Nasal cavity respiratory epithelium epithelial cell of viscerocranial mucosa (primary cell): Measurements from ENCODE around the gene CKMT1A. TPM values are rescaled to one million over a fixed set of nuclear protein-coding genes. Genes with fewer than 3 reads are reported as not detected.

Source experiments
- total RNA-seq: library from RNA; depleted of rRNA; stranded (reverse); fragments of >200 nt; gene quantifications from 2 replicates; pipeline ENCODE4 v1.2.3, GENCODE V29; 2014

Gene CKMT1A
- total RNA-seq = 21.5 and 63.9 TPM in 2 replicates

DNA sequence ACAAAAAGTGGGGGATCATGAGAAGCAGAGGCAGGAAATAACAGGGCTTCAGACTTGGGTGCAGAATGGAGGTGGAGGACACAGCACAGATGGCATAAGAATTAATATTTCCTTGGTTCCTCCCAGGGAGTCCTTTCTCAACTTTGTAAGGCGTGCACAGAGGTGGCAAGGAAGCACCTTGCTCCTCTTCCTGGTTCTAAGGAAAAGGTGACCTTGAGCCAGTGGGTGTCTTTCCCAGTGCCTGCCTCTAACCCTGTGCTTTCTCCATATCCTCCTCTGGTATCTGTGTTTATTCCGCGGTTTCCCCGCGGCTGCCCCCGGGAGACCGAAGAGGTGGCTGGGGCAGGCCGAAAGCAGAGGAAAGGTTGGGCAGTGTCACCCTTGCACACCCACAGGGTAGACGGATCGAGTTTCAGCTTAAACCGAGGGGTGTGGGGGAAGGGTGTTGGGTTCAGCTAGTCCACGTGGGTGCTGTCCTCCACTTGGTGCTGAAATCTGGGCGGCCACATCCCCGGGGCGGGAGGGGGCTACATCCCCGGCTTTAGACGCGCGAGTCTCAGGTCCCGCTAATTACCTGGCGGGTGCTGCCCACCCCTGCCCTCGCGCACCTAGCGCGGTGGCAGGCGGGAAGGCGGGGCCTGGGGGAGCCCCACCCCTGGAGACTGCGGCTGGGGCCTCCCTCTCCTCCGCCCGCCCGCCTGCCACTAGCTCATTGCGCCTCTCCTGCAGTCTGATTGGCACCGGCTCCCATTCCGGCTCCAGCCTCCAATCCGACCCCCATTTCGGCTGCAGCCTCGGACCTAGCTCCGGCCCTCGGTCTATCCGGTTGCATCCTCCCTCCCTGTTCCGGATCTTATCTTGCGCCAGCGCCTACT lies at the start of gene CKMT1A:
TSS of gene CKMT1A (plus strand) at position 712 of the 875 bp plus-strand sequence. CDS start 192 bp downstream, outside the sequence.

DNA sequence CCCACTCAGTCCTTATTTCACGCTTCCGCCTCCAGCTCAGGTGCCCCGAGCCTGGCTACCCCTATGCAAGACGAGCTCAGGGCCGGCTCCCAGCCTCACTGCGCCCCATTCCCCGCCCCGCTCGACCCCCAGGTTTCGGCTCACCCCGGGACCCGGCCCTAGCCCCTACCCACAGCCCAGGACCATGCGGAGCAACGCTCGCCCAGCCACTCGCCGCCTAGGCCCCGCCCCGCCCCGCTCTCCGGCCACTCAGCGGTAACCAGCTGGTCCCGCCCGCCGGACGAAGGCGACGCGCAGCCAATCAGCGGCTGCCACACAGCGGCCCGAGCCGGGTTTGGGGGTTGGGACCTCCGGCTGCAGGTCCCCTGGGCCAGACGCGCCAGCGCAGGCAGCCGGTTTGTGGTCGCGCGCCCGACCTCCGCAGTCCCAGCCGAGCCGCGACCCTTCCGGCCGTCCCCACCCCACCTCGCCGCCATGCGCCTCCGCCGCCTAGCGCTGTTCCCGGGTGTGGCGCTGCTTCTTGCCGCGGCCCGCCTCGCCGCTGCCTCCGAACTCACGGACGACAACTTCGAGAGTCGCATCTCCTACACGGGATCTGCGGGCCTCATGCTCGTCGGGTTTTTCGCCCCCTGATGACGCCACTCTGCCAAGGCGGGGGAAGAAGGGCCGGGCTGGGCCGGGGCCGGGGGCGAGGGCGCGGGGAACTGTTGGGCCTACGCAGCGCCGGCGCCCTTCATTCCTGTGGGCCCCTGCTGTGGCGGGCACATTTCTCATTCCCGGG lies 44.8 kb upstream of the CKMT1A start, which contains the start of gene CATSPER2:
TSS of gene CATSPER2 (minus strand) at position 196 of the 781 bp plus-strand sequence. CDS start 783 bp downstream, outside the sequence.

DNA sequence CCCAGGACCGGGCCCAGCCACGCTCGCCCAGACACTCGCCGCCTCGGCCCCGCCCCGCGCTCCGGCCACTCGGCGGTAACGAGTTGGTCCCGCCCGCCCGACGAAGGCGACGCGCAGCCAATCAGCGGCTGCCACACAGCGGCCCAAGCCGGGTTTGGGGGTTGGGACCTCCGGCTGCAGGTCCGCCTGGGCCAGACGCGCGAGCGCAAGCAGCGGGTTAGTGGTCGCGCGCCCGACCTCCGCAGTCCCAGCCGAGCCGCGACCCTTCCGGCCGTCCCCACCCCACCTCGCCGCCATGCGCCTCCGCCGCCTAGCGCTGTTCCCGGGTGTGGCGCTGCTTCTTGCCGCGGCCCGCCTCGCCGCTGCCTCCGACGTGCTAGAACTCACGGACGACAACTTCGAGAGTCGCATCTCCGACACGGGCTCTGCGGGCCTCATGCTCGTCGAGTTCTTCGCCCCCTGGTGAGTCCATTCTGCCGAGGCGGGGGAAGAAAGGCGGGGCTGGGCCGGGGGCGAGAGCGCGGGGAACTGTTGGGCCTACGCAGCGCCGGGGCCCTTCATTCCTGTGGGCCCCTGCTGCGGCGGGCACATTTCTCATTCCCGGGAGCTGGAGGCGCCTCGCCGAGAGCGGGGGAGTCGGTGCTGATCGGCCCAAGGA lies 52.7 kb downstream of the CKMT1A start, which contains the start of gene PDIA3:
TSS of gene PDIA3 (plus strand) at position 194 of the 658 bp plus-strand sequence. CDS start at position 296, 102 bp downstream.

Other genes with a start within 250 kb of the CKMT1A start
- gene TP53BP1, start 200.7 kb upstream of the CKMT1A start, total RNA-seq = 31.1 and 74.0 TPM in 2 replicates
- gene MAP1A, start 176.3 kb upstream of the CKMT1A start, total RNA-seq = under 0.01 and 1.9 TPM in 2 replicates
- 53.3 and 101 TPM in 2 replicates for gene PPIP5K1, start 103.7 kb upstream of the CKMT1A start, total RNA-seq
- gene CKMT1B, start 99.8 kb upstream of the CKMT1A start, total RNA-seq = 17.8 and 69.5 TPM in 2 replicates
- gene STRC, start 75.1 kb upstream of the CKMT1A start, total RNA-seq = 0.34 and 0.71 TPM in 2 replicates
- gene CATSPER2, start 45.0 kb upstream of the CKMT1A start, total RNA-seq = 1.4 and 6.7 TPM in 2 replicates
- gene PDIA3, start 52.6 kb downstream of the CKMT1A start, total RNA-seq = 223 and 333 TPM in 2 replicates
- 21.9 and 24.1 TPM in 2 replicates for gene ELL3, start 83.1 kb downstream of the CKMT1A start, total RNA-seq
- 224 and 266 TPM in 2 replicates for gene SERF2, start 98.5 kb downstream of the CKMT1A start, total RNA-seq
- gene SERINC4, start 106.4 kb downstream of the CKMT1A start, total RNA-seq = 0.07 TPM in 1 of 2 replicates, not detected in the other
- 4.3 and 5.8 TPM in 2 replicates for gene HYPK, start 106.7 kb downstream of the CKMT1A start, total RNA-seq
- 28.4 and 38.1 TPM in 2 replicates for gene MFAP1, start 130.8 kb downstream of the CKMT1A start, total RNA-seq
- gene WDR76, start 133.1 kb downstream of the CKMT1A start, total RNA-seq = 1.4 and 1.6 TPM in 2 replicates